HUES6 (cell line): ENCODE data around the gene RAD23B.

Experiments used
- H3K27ac ChIP-seq: 2 replicates; pipeline ENCODE4 v1.7.0; 2013; ENCODE audit warnings: low read depth, mild to moderate bottlenecking, low read length, inconsistent platforms
- H3K27me3 ChIP-seq: 2 replicates; pipeline ENCODE4 v1.6.1; 2013; ENCODE audit warnings: low read length; ENCODE audit not compliant: control insufficient read depth, insufficient read depth
- H3K36me3 ChIP-seq: 2 replicates; pipeline ENCODE4 v1.6.1; 2013; ENCODE audit warnings: low read length; ENCODE audit not compliant: control insufficient read depth, insufficient read depth
- H3K4me1 ChIP-seq: 2 replicates; pipeline ENCODE4 v1.6.1; 2013; ENCODE audit warnings: low read length; ENCODE audit not compliant: control insufficient read depth, insufficient read depth
- H3K4me3 ChIP-seq: 2 replicates; pipeline ENCODE4 v1.5.1; 2013; ENCODE audit warnings: low read depth, low read length
- H3K9ac ChIP-seq: one replicate; pipeline ENCODE4 v1.6.1; 2013; ENCODE audit warnings: mild to moderate bottlenecking, low read length
- H3K9me3 ChIP-seq: 2 replicates; pipeline ENCODE4 v1.6.1; 2013; ENCODE audit warnings: low read depth, low read length; ENCODE audit not compliant: control insufficient read depth, insufficient read depth

RAD23B gene

GRCh38 chr9:107269681-107270080 lies 13.4 kb upstream of the RAD23B start:
- H3K4me3 ChIP-seq = no peak overlapping the region
- peaks cover 7% of the 10 kb centered on the region; the same call in 1 of the 2 replicates for H3K9me3 ChIP-seq
- 0 out of 2 replicates have a peak, but pooled peaks cover 4% of the 10 kb centered on the region for H3K4me1 ChIP-seq
- no peaks in the 10 kb centered on the region for H3K27me3 ChIP-seq
- H3K36me3 ChIP-seq = no peaks in the 10 kb centered on the region
- H3K27ac ChIP-seq = no peak overlapping the region
- H3K9ac ChIP-seq = no peak overlapping the region

GRCh38 chr9:107270082-107270481 lies 13.0 kb upstream of the RAD23B start:
- H3K27me3 ChIP-seq = no peaks in the 10 kb centered on the region
- H3K9ac ChIP-seq = no peak overlapping the region
- no peak overlapping the region for H3K4me3 ChIP-seq
- H3K4me1 ChIP-seq = 0 out of 2 replicates have a peak, but pooled peaks cover 4% of the 10 kb centered on the region
- no peak overlapping the region for H3K27ac ChIP-seq
- peaks cover 5% of the 10 kb centered on the region; the same call in 1 of the 2 replicates for H3K9me3 ChIP-seq
- no peaks in the 10 kb centered on the region for H3K36me3 ChIP-seq

GRCh38 chr9:107270580-107270979 lies 12.5 kb upstream of the RAD23B start:
- no peaks in the 10 kb centered on the region for H3K27me3 ChIP-seq
- H3K4me1 ChIP-seq = 0 out of 2 replicates have a peak, but pooled peaks cover 4% of the 10 kb centered on the region
- no peaks in the 10 kb centered on the region for H3K36me3 ChIP-seq
- H3K9ac ChIP-seq = no peak overlapping the region
- H3K27ac ChIP-seq = no peak overlapping the region
- no peaks in the 10 kb centered on the region; the same call in 1 of the 2 replicates for H3K9me3 ChIP-seq
- no peak overlapping the region for H3K4me3 ChIP-seq

GRCh38 chr9:107273634-107274033 lies 9.4 kb upstream of the RAD23B start:
- H3K4me1 ChIP-seq = 0 out of 2 replicates have a peak, but pooled peaks cover 4% of the 10 kb centered on the region
- H3K36me3 ChIP-seq = no peaks in the 10 kb centered on the region
- H3K4me3 ChIP-seq = no peak overlapping the region
- H3K9ac ChIP-seq = peak overlapping the region; percentile 11
- H3K27ac ChIP-seq = no peak overlapping the region
- H3K9me3 ChIP-seq = no peaks in the 10 kb centered on the region
- H3K27me3 ChIP-seq = no peaks in the 10 kb centered on the region

GRCh38 chr9:107274096-107274495 lies 9.0 kb upstream of the RAD23B start:
- Histone ChIP-seq H3K27ac (no peak overlapping the region), H3K27me3 (no peaks in the 10 kb centered on the region), H3K36me3 (no peaks in the 10 kb centered on the region)

GRCh38 chr9:107274953-107275422 lies 8.1 kb upstream of the RAD23B start:
- Histone ChIP-seq H3K36me3 (no peaks in the 10 kb centered on the region), H3K4me1 (0 out of 2 replicates have a peak, but pooled peaks cover 4% of the 10 kb centered on the region), H3K9ac (no peak overlapping the region), H3K9me3 (no peaks in the 10 kb centered on the region), H3K27ac (no peak overlapping the region), H3K4me3 (no peak overlapping the region), H3K27me3 (no peaks in the 10 kb centered on the region)

More at GRCh38 chr9:107274096-107274495, 9.0 kb upstream of the RAD23B start:
- Histone ChIP-seq H3K4me1 (0 out of 2 replicates have a peak, but pooled peaks cover 4% of the 10 kb centered on the region), H3K9me3 (no peaks in the 10 kb centered on the region), H3K4me3 (no peak overlapping the region), H3K9ac (peak overlapping the region; percentile 11)

- Histone ChIP-seq H3K36me3 (no peaks in the 10 kb centered on the region), H3K4me3 (no peak overlapping the region), H3K9ac (no peak overlapping the region), H3K27ac (no peak overlapping the region), H3K9me3 (no peaks in the 10 kb centered on the region), H3K4me1 (0 out of 2 replicates have a peak, but pooled peaks cover 4% of the 10 kb centered on the region), H3K27me3 (no peaks in the 10 kb centered on the region)
These were observed 7.5 kb upstream of the RAD23B start for GRCh38 chr9:107275530-107275929.

- H3K36me3 ChIP-seq = no peaks in the 10 kb centered on the region
- no peaks in the 10 kb centered on the region for H3K9me3 ChIP-seq
- H3K27me3 ChIP-seq = no peaks in the 10 kb centered on the region
- H3K4me3 ChIP-seq = no peak overlapping the region
- H3K9ac ChIP-seq = no peak overlapping the region
- H3K27ac ChIP-seq = no peak overlapping the region
- H3K4me1 ChIP-seq = peaks cover 11% of the 10 kb centered on the region; the same call in 1 of the 2 replicates
These were observed 5.9 kb upstream of the RAD23B start for GRCh38 chr9:107276966-107277710.

GRCh38 chr9:107277801-107278200 lies 5.3 kb upstream of the RAD23B start:
- no peaks in the 10 kb centered on the region for H3K27me3 ChIP-seq
- H3K9ac ChIP-seq = no peak overlapping the region
- no peak overlapping the region for H3K27ac ChIP-seq
- H3K4me1 ChIP-seq = peaks cover 12% of the 10 kb centered on the region; the same call in 1 of the 2 replicates
- no peaks in the 10 kb centered on the region for H3K9me3 ChIP-seq
- H3K4me3 ChIP-seq = no peak overlapping the region
- H3K36me3 ChIP-seq = no peaks in the 10 kb centered on the region

GRCh38 chr9:107279086-107279485 lies 4.0 kb upstream of the RAD23B start:
- Histone ChIP-seq H3K4me1 (peaks cover 8% of the 10 kb centered on the region; the same call in 1 of the 2 replicates), H3K27me3 (no peaks in the 10 kb centered on the region), H3K27ac (no peak overlapping the region), H3K9ac (no peak overlapping the region), H3K9me3 (no peaks in the 10 kb centered on the region), H3K36me3 (no peaks in the 10 kb centered on the region), H3K4me3 (no peak overlapping the region)

GRCh38 chr9:107280543-107280942 lies 2.5 kb upstream of the RAD23B start:
- Histone ChIP-seq H3K9me3 (no peaks in the 10 kb centered on the region), H3K4me1 (peaks cover 10% of the 10 kb centered on the region), H3K27me3 (no peaks in the 10 kb centered on the region), H3K36me3 (no peaks in the 10 kb centered on the region), H3K27ac (no peak overlapping the region), H3K9ac (no peak overlapping the region), H3K4me3 (no peak overlapping the region)
